ENCODE results near the gene OVAAL. TPM values are rescaled to one million over a fixed set of nuclear protein-coding genes. Genes with fewer than 3 reads are reported as not detected.

OVAAL gene
- total and polyA plus RNA-seq, 9 of the 15 experiments (the other 6 are each of a cell fraction or from before 2014, with no cell fraction given), result 0.04 to 0.18 (median 0.08) TPM; not detected in 4

- TF ChIP-seq ARID4B (CRISPR knock-in tag; IDR thresholded peaks at IDR 0.05) (no peak), ZNF12 (CRISPR knock-in tag; IDR thresholded peaks at IDR 0.05) (peak; percentile 45; the same call in 1 of the 2 replicates), ZNF324 (CRISPR knock-in tag; IDR thresholded peaks at IDR 0.05) (peak; percentile 40; the same call in 1 of the 2 replicates), VEZF1 (CRISPR knock-in tag; IDR thresholded peaks at IDR 0.05) (peak; percentile 73), ERF (CRISPR knock-in tag; IDR thresholded peaks at IDR 0.05) (peak; percentile 50; the same call in 1 of the 2 replicates), SRSF7 (optimal IDR thresholded peaks at IDR 0.05; ENCODE audit: low read depth, low read length) (no peak), HNRNPLL (IDR thresholded peaks at IDR 0.05; ENCODE audit: low read depth, low read length, poor library complexity, severe bottlenecking) (no peak), CREB3L1 (IDR thresholded peaks at IDR 0.05; ENCODE audit: borderline replicate concordance, low read depth) (peak; percentile 58; the same call in 1 of the 2 replicates), CHAMP1 (IDR thresholded peaks at IDR 0.05) (peak; percentile 23), E2F3 (CRISPR knock-in tag; IDR thresholded peaks at IDR 0.05) (no peak), HDAC2 (IDR thresholded peaks at IDR 0.05) (peak; percentile 65), ZNF668 (CRISPR knock-in tag; IDR thresholded peaks at IDR 0.05) (no peak), ZNF445 (CRISPR knock-in tag; IDR thresholded peaks at IDR 0.05; ENCODE audit: low read depth) (no peak), HINFP (tag; conservative IDR thresholded peaks at IDR 0.05; ENCODE audit: low read depth) (0 out of 2 replicates have a peak, but pooled peaks have one; percentile 30)
These were observed 52.5 kb downstream of the OVAAL start (continued) for GRCh38 chr1:180611016-180611930.
